Measurements from ENCODE around the gene NAA11.

Gene NAA11

GRCh38 chr4:79298027-79298426, 27.8 kb downstream of the NAA11 start:
- no peak for TF ChIP-seq MAX (IDR thresholded peaks at IDR 0.05; ENCODE audit: low read depth, low read length)
- no peak for TF ChIP-seq CTCF (IDR thresholded peaks at IDR 0.05; ENCODE audit: low read depth, low read length)
- TF ChIP-seq POLR2A (IDR thresholded peaks at IDR 0.05; ENCODE audit: extremely low read depth, insufficient read length): no peak
- no peak for TF ChIP-seq MYC (IDR thresholded peaks at IDR 0.05; ENCODE audit: low read depth, low read length)
- no peak overlapping the region for H3K4me3 ChIP-seq (ENCODE audit: low read depth, low read length)
- peak; percentile 2 for DNase-seq (ENCODE audit: low read depth)

- no peak for DNase-seq (ENCODE audit: low read depth)
- no peak overlapping the region for H3K4me3 ChIP-seq (ENCODE audit: low read depth, low read length)
- no peak for TF ChIP-seq MAX (IDR thresholded peaks at IDR 0.05; ENCODE audit: low read depth, low read length)
- no peak for TF ChIP-seq POLR2A (IDR thresholded peaks at IDR 0.05; ENCODE audit: extremely low read depth, insufficient read length)
- no peak for TF ChIP-seq MYC (IDR thresholded peaks at IDR 0.05; ENCODE audit: low read depth, low read length)
- no peak for TF ChIP-seq CTCF (IDR thresholded peaks at IDR 0.05; ENCODE audit: low read depth, low read length)
Observed at GRCh38 chr4:79297479-79297878, 28.4 kb downstream of the NAA11 start.

GRCh38 chr4:79296768-79297428, 29.0 kb downstream of the NAA11 start:
- no peak overlapping the region for H3K4me3 ChIP-seq (ENCODE audit: low read depth, low read length)
- TF ChIP-seq MYC (IDR thresholded peaks at IDR 0.05; ENCODE audit: low read depth, low read length) (no peak), POLR2A (IDR thresholded peaks at IDR 0.05; ENCODE audit: extremely low read depth, insufficient read length) (no peak), MAX (IDR thresholded peaks at IDR 0.05; ENCODE audit: low read depth, low read length) (no peak), CTCF (IDR thresholded peaks at IDR 0.05; ENCODE audit: low read depth, low read length) (no peak)
- DNase-seq (ENCODE audit: low read depth): no peak

DNA sequence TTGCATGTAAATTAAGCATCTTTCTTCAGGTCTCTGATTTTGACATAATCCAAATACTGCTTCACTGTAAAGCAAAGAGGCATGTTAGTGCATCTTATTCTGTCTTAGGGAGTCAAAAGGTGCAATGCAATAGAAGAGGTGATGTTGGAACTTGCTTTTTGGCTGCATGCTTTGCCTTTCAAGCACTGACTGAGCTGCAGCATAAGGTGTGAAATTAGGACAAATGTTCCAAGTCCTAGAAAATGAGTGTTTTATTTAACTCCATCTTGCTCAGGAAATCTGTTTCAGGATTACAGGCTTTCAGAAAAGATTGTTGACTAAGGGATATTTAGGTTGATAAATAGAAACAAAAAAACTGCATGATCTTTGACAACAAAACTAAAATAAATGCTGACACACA, 30.8 kb downstream of the NAA11 start:
- TF ChIP-seq CTCF (IDR thresholded peaks at IDR 0.05; ENCODE audit: low read depth, low read length) (no peak), MAX (IDR thresholded peaks at IDR 0.05; ENCODE audit: low read depth, low read length) (no peak), MYC (IDR thresholded peaks at IDR 0.05; ENCODE audit: low read depth, low read length) (no peak), POLR2A (IDR thresholded peaks at IDR 0.05; ENCODE audit: extremely low read depth, insufficient read length) (no peak)

GRCh38 chr4:79294064-79294463, 31.8 kb downstream of the NAA11 start:
- no peak overlapping the region for H3K4me3 ChIP-seq (ENCODE audit: low read depth, low read length)
- peak; percentile 32 for DNase-seq (ENCODE audit: low read depth)
- TF ChIP-seq MAX (IDR thresholded peaks at IDR 0.05; ENCODE audit: low read depth, low read length): no peak
- no peak for TF ChIP-seq MYC (IDR thresholded peaks at IDR 0.05; ENCODE audit: low read depth, low read length)
- no peak for TF ChIP-seq POLR2A (IDR thresholded peaks at IDR 0.05; ENCODE audit: extremely low read depth, insufficient read length)
- TF ChIP-seq CTCF (IDR thresholded peaks at IDR 0.05; ENCODE audit: low read depth, low read length): no peak

More for the DNA sequence above, 30.8 kb downstream of the NAA11 start:
- no peak overlapping the region for H3K4me3 ChIP-seq (ENCODE audit: low read depth, low read length)
- DNase-seq (ENCODE audit: low read depth): no peak

All from NB4 (cell line).